ENCODE data around the gene GNL3L. TPM values are rescaled to one million over a fixed set of nuclear protein-coding genes. Genes with fewer than 3 reads are reported as not detected.

Gene GNL3L
- total and polyA plus RNA-seq, 4 donors: 8.1 to 23.7 (median 21.1) TPM

Other genes with a start within 250 kb of the GNL3L start
- 10 to 100 TPM; 20.8 to 29.5 TPM for gene WNK3, start 172.2 kb upstream of the GNL3L start, total RNA-seq
- gene WNK3, start 172.2 kb upstream of the GNL3L start, polyA plus RNA-seq (ENCODE audit: insufficient read length in 2 of 2): 10 to 100 TPM; 10.0 to 12.1 TPM
- gene TSR2, start 89.8 kb upstream of the GNL3L start, total RNA-seq: 10 to 100 TPM; 16.4 to 38.8 TPM
- 10 to 100 TPM; 65.7 to 66.5 TPM for gene TSR2, start 89.8 kb upstream of the GNL3L start, polyA plus RNA-seq (ENCODE audit: insufficient read length in 2 of 2)
- gene FGD1, start 34.0 kb upstream of the GNL3L start, total RNA-seq: 1 to 10 TPM; 8.9 to 9.9 TPM
- gene FGD1, start 34.0 kb upstream of the GNL3L start, polyA plus RNA-seq (ENCODE audit: insufficient read length in 2 of 2): 10 to 100 TPM; 40.8 to 41.2 TPM

Measured in spinal cord (tissue), 4 donors.